GM12874 (cell line): ENCODE measurements around the gene INTS6.

Source experiments
- CTCF ChIP-seq: IDR thresholded peaks from 2 replicates; pipeline ENCODE4 v1.5.1; 2011; ENCODE audit warnings: low read depth, mild to moderate bottlenecking, control low read depth, low read length, moderate library complexity; ENCODE audit not compliant: insufficient read depth

INTS6 gene

GRCh38 chr13:51341232-51341631 lies 111.6 kb downstream of the INTS6 start:
- TF ChIP-seq CTCF = no peak

GRCh38 chr13:51339952-51340732 lies 112.7 kb downstream of the INTS6 start:
- TF ChIP-seq CTCF = no peak

GRCh38 chr13:51339354-51339753 lies 113.5 kb downstream of the INTS6 start, which contains the start of gene SERPINE3:
SERPINE3 (plus strand) TSS chr13:51339691; CDS start chr13:51341092, 1,401 bp downstream.
- TF ChIP-seq CTCF = no peak

- TF ChIP-seq CTCF = no peak
These were observed 116.1 kb downstream of the INTS6 start for GRCh38 chr13:51336746-51337145.

- no peak for TF ChIP-seq CTCF
These were observed 119.0 kb downstream of the INTS6 start for GRCh38 chr13:51333826-51334225.

- TF ChIP-seq CTCF = no peak
These were observed 119.4 kb downstream of the INTS6 start for GRCh38 chr13:51333421-51333820.

GRCh38 chr13:51332566-51333361 lies 120.1 kb downstream of the INTS6 start:
- no peak for TF ChIP-seq CTCF
